ENCODE measurements around the gene RNF14.

GRCh38 chr5:141950207-141951005, 18.5 kb upstream of the RNF14 start:
- TF ChIP-seq CTCF (IDR thresholded peaks at IDR 0.05) (no peak), EZH2 (IDR thresholded peaks at IDR 0.05; ENCODE audit: borderline replicate concordance, insufficient read depth, low read depth, low read length, poor library complexity, severe bottlenecking) (no peak)

Data from B cell (primary cell).